ENCODE measurements around the gene CDK8. TPM values are rescaled to one million over a fixed set of nuclear protein-coding genes. Genes with fewer than 3 reads are reported as not detected.

CDK8 gene
- total RNA-seq, 4 donors from 2014 or later, result 9.4 to 11.0 (median 10.3) TPM

GRCh38 chr13:26325876-26326275 is 71.9 kb downstream of the CDK8 start:
- DNase-seq (no peak), ATAC-seq (peak; percentile 58 to 63)
- no peaks in the 10 kb centered on the region for H3K36me3 ChIP-seq
- H3K4me1 ChIP-seq, result peaks cover 49 to 61% of the 10 kb centered on the region in 2 donors
- peak overlapping the region; percentile 75 to 79 (median 78) for H3K27ac ChIP-seq
- H3K4me3 ChIP-seq, result no peak overlapping the region
- intact Hi-C loops (cut with DNase I; ENCODE audit: low total_unique reads) (loop anchor here (2.0 to 5.0 kb wide), 2 partner anchors 71 to 139 kb away; partner anchors contain the start of gene CDK8), in situ Hi-C loops (cut with MboI; ENCODE audit: low sequenced_read_pairs in 4 of 4) (no loop called here)
- no peaks in the 10 kb centered on the region for H3K27me3 ChIP-seq
- H3K9me3 ChIP-seq, result no peaks in the 10 kb centered on the region
- no peak for TF ChIP-seq CTCF (IDR thresholded peaks at IDR 0.05 in 4 of 5, conservative IDR thresholded peaks at IDR 0.05 in 1 of 5)
- no peak for TF ChIP-seq POLR2A (IDR thresholded peaks at IDR 0.05)

- peak overlapping the region in 1 of 4 donors; percentile 9 for H3K4me3 ChIP-seq
- in situ Hi-C loops (cut with MboI; ENCODE audit: low sequenced_read_pairs in 4 of 4), result no loop called here
- H3K36me3 ChIP-seq, result no peaks in the 10 kb centered on the region
- no peak for TF ChIP-seq POLR2A (IDR thresholded peaks at IDR 0.05)
- no peak for TF ChIP-seq CTCF (IDR thresholded peaks at IDR 0.05 in 4 of 5, conservative IDR thresholded peaks at IDR 0.05 in 1 of 5)
- H3K9me3 ChIP-seq, result no peaks in the 10 kb centered on the region
- DNase-seq (no peak), ATAC-seq (peak; percentile 43 to 53)
- peak overlapping the region; percentile 75 to 79 (median 78) for H3K27ac ChIP-seq
- H3K27me3 ChIP-seq, result no peaks in the 10 kb centered on the region
- intact Hi-C loops (cut with DNase I; ENCODE audit: low total_unique reads), result loop anchor here (2.0 to 5.0 kb wide), 2 partner anchors 72 to 139 kb away; partner anchors contain the start of gene CDK8
- peaks cover 46 to 55% of the 10 kb centered on the region in 2 donors for H3K4me1 ChIP-seq
Observed at GRCh38 chr13:26326562-26326961, 72.6 kb downstream of the CDK8 start.

- in situ Hi-C loops (cut with MboI; ENCODE audit: low sequenced_read_pairs in 4 of 4), result no loop called here
- no peak for TF ChIP-seq CTCF (IDR thresholded peaks at IDR 0.05 in 4 of 5, conservative IDR thresholded peaks at IDR 0.05 in 1 of 5)
- TF ChIP-seq POLR2A (IDR thresholded peaks at IDR 0.05), result no peak
- Histone ChIP-seq H3K36me3 (no peaks in the 10 kb centered on the region), H3K4me1 (peaks cover 37 to 52% of the 10 kb centered on the region in 2 donors), H3K27me3 (no peaks in the 10 kb centered on the region), H3K9me3 (no peaks in the 10 kb centered on the region), H3K27ac (peak overlapping the region in 2 of 4 donors; percentile 79), H3K4me3 (no peak overlapping the region)
- DNase-seq (no peak), ATAC-seq (no peak)
- intact Hi-C loops (cut with DNase I; ENCODE audit: low total_unique reads), result loop anchor here (2.0 to 5.0 kb wide), 2 partner anchors 73 to 141 kb away; partner anchors contain the start of gene CDK8
Observed at GRCh38 chr13:26327940-26328725, 74.2 kb downstream of the CDK8 start.

GRCh38 chr13:26335158-26335557 is 81.2 kb downstream of the CDK8 start:
- no peaks in the 10 kb centered on the region for H3K27me3 ChIP-seq
- no peaks in the 10 kb centered on the region for H3K9me3 ChIP-seq
- intact Hi-C loops (cut with DNase I; ENCODE audit: low total_unique reads), result no loop called here
- peaks cover 4 to 5% of the 10 kb centered on the region in 2 donors for H3K4me1 ChIP-seq
- ATAC-seq, result no peak
- in situ Hi-C loops (cut with MboI; ENCODE audit: low sequenced_read_pairs in 4 of 4), result no loop called here
- DNase-seq, result no peak
- H3K36me3 ChIP-seq, result no peaks in the 10 kb centered on the region
- no peak for TF ChIP-seq POLR2A (IDR thresholded peaks at IDR 0.05)
- no peak for TF ChIP-seq CTCF (IDR thresholded peaks at IDR 0.05 in 4 of 5, conservative IDR thresholded peaks at IDR 0.05 in 1 of 5)
- H3K27ac ChIP-seq, result no peak overlapping the region
- no peak overlapping the region for H3K4me3 ChIP-seq
